GM19372 (cell line): ENCODE measurements around the gene C11orf52.
A peak's percentile ranks its signal among the peaks of the same experiment; 100 is the strongest.

ENCODE experiments used
- ATAC-seq: cut with Tn5 transposase; IDR thresholded peaks from one replicate; pipeline ENCODE4 v1.9.1; 2021; ENCODE audit warnings: mild to moderate bottlenecking, low read depth, moderate library complexity; ENCODE audit not compliant: unreplicated experiment

C11orf52 gene

DNA sequence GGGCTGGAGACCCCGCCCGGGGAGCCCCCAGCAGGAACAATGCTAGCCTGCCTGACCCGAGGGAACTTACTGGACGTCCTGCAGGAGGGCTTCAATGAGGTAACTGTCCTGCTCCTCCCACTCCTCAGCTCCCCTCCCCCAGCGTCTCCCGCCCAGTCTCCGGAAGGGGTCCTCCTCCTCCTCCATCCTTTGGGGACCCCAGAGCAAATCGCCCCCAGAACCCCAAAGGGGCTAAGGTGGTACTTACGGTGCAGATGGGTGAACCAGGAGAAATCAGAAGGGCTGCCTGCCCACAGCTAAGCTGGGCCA is 18.7 kb downstream of the C11orf52 start:
- no peak for ATAC-seq

- ATAC-seq: no peak
Observed at GRCh38 chr11:111937844-111938243, 19.1 kb downstream of the C11orf52 start.

- ATAC-seq: peak; percentile 56
Observed at GRCh38 chr11:111938687-111939160, 20.0 kb downstream of the C11orf52 start.

DNA sequence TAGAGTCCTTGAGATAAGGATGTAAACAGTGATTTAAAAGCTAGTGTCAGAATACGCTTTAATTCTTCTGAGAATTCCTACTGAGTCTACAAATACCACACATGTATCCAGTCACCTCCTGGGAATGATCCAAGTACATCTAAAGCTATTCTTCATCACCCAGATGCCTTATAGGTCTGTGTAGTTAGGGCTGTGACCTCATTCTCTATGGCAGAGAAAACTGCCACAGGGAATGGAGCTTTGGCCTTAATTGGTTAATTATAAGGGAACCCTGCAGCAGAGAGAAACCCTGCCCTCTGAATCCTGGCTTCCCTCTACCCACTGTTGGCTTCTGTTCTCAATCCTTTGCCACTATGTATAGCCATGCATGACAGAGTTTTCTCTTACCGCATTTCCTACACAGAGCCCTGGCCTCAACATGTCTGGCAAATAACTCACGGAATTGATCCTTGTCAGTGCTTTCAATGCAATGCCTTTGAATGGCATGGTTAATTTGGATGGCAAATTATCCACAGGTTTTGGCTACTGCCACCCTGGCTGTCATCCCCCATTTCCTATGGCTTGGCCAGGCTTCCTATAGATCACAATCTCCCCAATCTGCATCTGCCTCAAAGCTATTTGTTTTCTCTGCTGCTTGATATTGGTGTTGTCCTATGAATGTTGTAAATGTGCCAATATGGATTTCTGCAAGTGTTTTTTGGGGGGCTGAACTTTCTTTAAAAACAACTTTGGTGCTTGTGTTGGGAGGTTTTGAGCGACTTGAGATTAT is 21.3 kb downstream of the C11orf52 start:
- no peak for ATAC-seq

DNA sequence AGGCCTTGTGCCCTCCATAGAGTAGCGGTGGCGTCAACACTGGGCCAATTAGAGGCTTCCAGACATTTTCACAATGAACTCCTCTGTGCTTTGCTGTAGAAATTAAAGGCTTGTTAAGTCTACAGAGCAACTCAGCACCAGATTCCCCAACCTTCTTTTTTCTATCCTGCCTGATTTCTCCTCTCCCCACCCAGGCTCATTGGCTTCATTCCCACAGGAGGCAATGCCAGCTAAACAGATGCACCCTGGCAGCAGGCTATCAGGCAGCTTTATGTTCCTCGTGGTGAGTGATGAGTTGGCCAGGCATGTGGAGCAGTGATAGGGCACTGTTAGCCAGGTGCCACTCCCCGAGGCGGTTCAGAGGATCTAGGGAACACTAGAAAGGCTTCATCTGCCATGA is 23.2 kb downstream of the C11orf52 start:
- ATAC-seq: no peak

- ATAC-seq: no peak
Observed at GRCh38 chr11:111942829-111943228, 24.1 kb downstream of the C11orf52 start.

GRCh38 chr11:111944139-111944538 is 25.4 kb downstream of the C11orf52 start:
- ATAC-seq: no peak

GRCh38 chr11:111944651-111945051 is 25.9 kb downstream of the C11orf52 start:
- ATAC-seq: no peak

- ATAC-seq: no peak
Observed at GRCh38 chr11:111945198-111945597, 26.5 kb downstream of the C11orf52 start.

- ATAC-seq: no peak
Observed at GRCh38 chr11:111946499-111946898, 27.8 kb downstream of the C11orf52 start.

- ATAC-seq: no peak
Observed at GRCh38 chr11:111947143-111947542, 28.4 kb downstream of the C11orf52 start.

DNA sequence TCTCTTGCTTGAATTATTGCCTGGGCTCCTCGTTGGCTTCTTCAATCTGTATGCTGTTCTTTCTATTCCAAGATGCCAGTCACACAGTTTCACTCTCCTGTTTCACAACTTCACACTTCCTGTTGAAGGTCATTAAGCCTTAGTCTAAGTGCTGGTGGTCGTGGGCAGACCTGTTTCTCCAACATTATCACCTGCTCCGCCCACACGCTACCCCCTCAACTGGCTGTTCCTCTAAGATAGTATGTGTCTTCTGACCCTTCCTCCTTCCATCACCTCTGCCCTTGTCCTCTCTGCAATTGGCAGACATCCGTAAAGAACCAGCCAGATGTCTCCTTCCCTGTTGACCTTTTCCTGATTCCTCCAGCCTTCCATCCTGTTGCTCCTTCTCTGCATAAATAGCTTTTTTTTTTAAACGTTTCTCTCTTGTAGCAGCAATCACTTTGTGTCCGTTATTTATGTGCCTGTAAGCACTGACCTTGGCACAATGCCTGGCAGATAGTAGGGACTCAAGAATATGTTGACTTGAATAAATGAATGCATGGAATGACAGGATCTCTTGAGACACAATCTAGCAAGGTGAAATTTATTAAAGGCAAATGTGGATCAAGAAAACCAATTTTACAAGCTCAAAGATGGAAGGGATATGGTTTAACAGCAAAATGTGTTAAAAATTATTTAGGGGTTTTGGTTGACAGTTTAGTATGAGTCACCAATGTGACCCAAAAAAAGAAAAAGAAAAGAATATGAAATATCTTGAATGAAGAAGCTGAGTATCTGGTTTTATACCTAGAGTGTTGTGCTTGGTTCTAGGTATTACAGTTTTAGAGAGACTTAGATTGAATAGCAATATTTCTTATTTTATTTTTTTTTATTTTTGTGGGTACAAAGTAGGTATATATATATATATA is 31.1 kb downstream of the C11orf52 start:
- ATAC-seq: no peak

- no peak for ATAC-seq
Observed at GRCh38 chr11:111951565-111951964, 32.9 kb downstream of the C11orf52 start.

DNA sequence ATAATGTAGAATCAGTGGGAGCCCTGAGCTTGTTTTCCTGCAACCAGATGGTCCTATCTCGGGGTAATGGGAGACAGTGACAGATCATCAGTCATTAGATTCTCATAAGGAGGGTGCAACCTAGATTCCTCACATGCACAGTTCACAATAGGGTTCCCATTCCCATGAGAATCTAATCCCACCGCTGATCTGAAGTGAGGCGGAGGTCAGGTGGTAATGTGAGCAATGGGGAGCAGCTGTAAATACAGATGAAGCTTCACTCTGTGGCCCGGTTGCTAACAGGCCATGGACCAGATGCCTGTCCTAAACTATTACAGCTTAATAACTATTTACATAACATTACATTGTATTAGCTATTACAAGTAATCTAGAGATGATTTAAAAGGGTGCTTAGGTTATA is 35.4 kb downstream of the C11orf52 start:
- no peak for ATAC-seq

GRCh38 chr11:111957663-111958444 is 39.1 kb downstream of the C11orf52 start:
- no peak for ATAC-seq

DNA sequence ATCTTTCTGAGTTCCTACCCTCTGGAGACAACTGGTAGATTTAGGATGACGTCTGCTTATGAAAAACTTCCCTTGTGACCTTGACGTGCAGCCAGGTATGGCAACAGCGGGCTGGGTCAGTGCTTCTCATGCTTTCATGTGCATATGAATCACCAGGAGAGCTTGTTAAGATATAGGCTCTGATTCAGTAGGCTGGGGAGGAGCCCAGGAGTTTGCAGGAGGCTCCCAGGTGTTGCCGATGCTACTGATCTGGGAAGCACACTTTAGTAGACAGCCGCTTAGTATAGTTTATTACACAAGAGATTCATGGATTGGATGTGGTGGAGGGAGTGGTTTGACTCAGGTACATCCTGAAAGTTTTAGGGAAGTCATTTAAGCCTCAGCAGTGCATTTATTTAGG is 42.2 kb downstream of the C11orf52 start:
- no peak for ATAC-seq

DNA sequence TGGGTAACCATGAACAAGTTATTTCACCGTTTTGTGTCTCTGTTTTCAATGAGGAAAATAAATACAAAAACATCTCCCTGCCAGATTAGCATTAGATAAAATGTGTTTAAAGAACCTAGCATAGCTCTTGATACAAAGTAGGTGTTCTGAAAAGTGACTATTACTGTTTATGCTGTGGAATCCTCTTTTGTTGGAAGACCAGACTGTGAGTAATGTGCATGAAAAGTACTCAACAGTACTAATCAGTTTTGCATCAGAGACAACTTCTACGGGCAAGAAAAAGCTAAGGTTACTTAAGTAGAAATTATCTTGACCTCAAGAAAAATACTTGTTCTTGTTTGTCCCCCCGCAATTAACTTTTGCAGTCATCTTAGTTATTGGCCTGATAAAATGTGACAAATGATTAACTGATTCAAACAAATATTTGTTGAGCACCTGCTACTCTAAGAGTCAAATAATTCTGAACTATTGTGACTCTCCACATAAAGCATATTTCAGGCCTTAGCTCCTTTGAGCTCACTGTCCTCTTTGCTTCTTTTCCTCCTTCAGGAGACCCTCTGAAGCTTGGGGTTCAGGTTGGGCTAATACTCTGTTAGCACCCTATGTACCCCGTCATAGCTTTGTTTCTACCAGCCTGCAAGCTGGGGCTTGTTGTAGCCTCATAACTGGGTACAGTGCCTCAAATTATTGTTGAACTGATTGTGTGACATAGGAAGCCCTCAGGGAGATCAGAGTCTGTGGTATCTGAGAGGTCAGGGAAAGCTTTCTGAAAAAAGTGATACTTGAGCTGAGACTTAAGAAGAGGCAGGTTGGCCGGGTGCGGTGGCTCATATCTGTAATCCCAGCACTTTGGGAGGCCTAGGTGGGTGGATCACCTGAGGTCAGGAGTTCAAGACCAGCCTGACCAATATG is 42.9 kb downstream of the C11orf52 start:
- ATAC-seq: no peak

- no peak for ATAC-seq
Observed at GRCh38 chr11:111963931-111964340, 45.2 kb downstream of the C11orf52 start.

DNA sequence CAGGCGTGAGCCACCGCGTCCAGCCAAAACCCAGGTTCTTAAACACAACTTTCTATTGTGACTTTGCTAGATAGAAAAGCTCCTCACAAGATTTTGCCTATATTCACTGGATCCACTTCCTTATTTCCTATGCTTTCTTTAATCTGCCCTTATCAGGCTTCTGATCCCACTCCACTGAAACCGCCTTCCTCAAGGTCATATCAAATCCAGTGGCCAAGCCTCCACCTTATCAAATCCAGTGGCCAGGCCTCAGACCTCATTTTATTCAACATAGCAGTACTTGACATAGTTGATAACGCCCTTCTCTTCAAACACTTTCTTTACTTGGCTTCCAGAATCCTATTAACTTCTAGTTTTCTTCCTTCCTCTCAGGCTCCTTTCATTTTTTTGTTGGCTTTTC is 48.0 kb downstream of the C11orf52 start:
- ATAC-seq: no peak

DNA sequence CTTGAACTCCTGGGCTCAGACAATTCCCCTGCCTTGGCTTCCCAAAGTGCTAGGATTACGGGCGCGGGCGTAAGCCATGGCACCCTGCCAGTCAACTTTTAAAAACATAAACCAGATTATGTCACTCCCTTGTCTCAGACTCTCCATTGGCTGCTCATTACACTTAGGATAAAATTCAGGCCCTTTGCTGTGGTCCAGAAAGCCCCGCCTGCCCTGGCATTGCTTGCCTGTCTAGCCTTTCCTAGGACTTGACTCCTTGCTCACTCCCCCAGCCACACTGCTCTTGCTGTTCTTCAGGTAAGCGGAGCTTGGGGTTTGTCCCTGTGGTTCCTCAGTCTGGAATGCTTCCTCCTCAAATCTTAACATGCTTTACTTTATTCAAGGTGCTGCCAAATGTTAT is 48.9 kb downstream of the C11orf52 start:
- ATAC-seq: no peak
